H9 (cell line): ENCODE results near the gene SCP2. TPM values are rescaled to one million over a fixed set of nuclear protein-coding genes. Genes with fewer than 3 reads are reported as not detected.

ENCODE experiments used
- DNase-seq: peaks from one replicate; pipeline ENCODE4 v3.0.0-alpha.2; 2017
- H2AFZ ChIP-seq: one replicate; pipeline ENCODE4 v1.6.1; 2013; ENCODE audit warnings: mild to moderate bottlenecking, low read length, control low read depth, moderate library complexity
- H2AK5ac ChIP-seq: 2 replicates; pipeline ENCODE4 v1.6.1; 2013; ENCODE audit warnings: low read length, control low read depth, mixed read lengths; ENCODE audit not compliant: insufficient read length
- H2BK120ac ChIP-seq: one replicate; pipeline ENCODE4 v1.6.1; 2013; ENCODE audit warnings: low read depth, mild to moderate bottlenecking, low read length, control low read depth, inconsistent platforms; ENCODE audit not compliant: poor library complexity, severe bottlenecking
- H2BK12ac ChIP-seq: 2 replicates; pipeline ENCODE4 v1.6.1; 2013; ENCODE audit warnings: low read length, control low read depth, mixed read lengths, low read depth; ENCODE audit not compliant: insufficient read length
- H2BK15ac ChIP-seq: 2 replicates; pipeline ENCODE4 v1.6.1; 2013; ENCODE audit warnings: low read depth, low read length, control low read depth
- H2BK20ac ChIP-seq: one replicate; pipeline ENCODE4 v1.6.1; 2013; ENCODE audit warnings: low read depth, mild to moderate bottlenecking, low read length, control low read depth, inconsistent platforms; ENCODE audit not compliant: poor library complexity, severe bottlenecking
- H2BK5ac ChIP-seq: 2 replicates; pipeline ENCODE4 v1.6.1; 2013; ENCODE audit warnings: low read length, control low read depth, mixed read lengths; ENCODE audit not compliant: insufficient read length
- H3K14ac ChIP-seq: 2 replicates; pipeline ENCODE4 v1.6.1; 2013; ENCODE audit warnings: low read length, control low read depth; ENCODE audit not compliant: insufficient read depth
- H3K18ac ChIP-seq: 2 replicates; pipeline ENCODE4 v1.6.1; 2013; ENCODE audit warnings: low read depth, mild to moderate bottlenecking, mixed read lengths, low read length, control low read depth; ENCODE audit not compliant: insufficient read length
- H3K23ac ChIP-seq: 2 replicates; pipeline ENCODE4 v1.6.1; 2013; ENCODE audit warnings: low read length, control low read depth, mixed read lengths, low read depth; ENCODE audit not compliant: insufficient read length
- H3K23me2 ChIP-seq: 2 replicates; pipeline ENCODE4 v1.6.1; 2013; ENCODE audit warnings: low read depth, mild to moderate bottlenecking, mixed read lengths, low read length, control low read depth; ENCODE audit not compliant: insufficient read length, poor library complexity, severe bottlenecking
- H3K27ac ChIP-seq: 2 replicates; pipeline ENCODE4 v1.5.1; 2013; ENCODE audit warnings: low read length, control low read depth, mixed read lengths, low read depth; ENCODE audit not compliant: insufficient read length
- H3K27me3 ChIP-seq: 2 replicates; pipeline ENCODE4 v1.6.1; 2013; ENCODE audit warnings: low read length, control low read depth, inconsistent platforms; ENCODE audit not compliant: insufficient read depth
- H3K4ac ChIP-seq: 2 replicates; pipeline ENCODE4 v1.6.1; 2013; ENCODE audit warnings: low read depth, mild to moderate bottlenecking, control low read depth, inconsistent platforms, low read length, moderate library complexity
- H3K4me1 ChIP-seq: 2 replicates; pipeline ENCODE4 v1.6.1; 2013; ENCODE audit warnings: low read length, control low read depth, inconsistent platforms; ENCODE audit not compliant: insufficient read depth
- H3K4me2 ChIP-seq: 2 replicates; pipeline ENCODE4 v1.6.1; 2013; ENCODE audit warnings: low read length, control low read depth, mixed read lengths; ENCODE audit not compliant: insufficient read length, insufficient read depth
- H3K56ac ChIP-seq: 2 replicates; pipeline ENCODE4 v1.6.1; 2013; ENCODE audit warnings: low read depth, mild to moderate bottlenecking, mixed read lengths, low read length, control low read depth; ENCODE audit not compliant: insufficient read length
- H3K79me1 ChIP-seq: 2 replicates; pipeline ENCODE4 v1.6.1; 2013; ENCODE audit warnings: low read depth, mild to moderate bottlenecking, moderate library complexity, low read length, control low read depth, inconsistent platforms; ENCODE audit not compliant: insufficient read depth, poor library complexity, severe bottlenecking
- H3K79me2 ChIP-seq: 2 replicates; pipeline ENCODE4 v1.6.1; 2013; ENCODE audit warnings: low read length, control low read depth, inconsistent platforms; ENCODE audit not compliant: insufficient read depth
- H3K9ac ChIP-seq: 2 replicates; pipeline ENCODE4 v1.6.1; 2013; ENCODE audit warnings: low read length, control low read depth, mixed read lengths; ENCODE audit not compliant: insufficient read length; ENCODE audit errors: extremely low read depth
- H3K9me3 ChIP-seq: one replicate; pipeline ENCODE4 v1.6.1; 2013; ENCODE audit warnings: low read depth, low read length, inconsistent platforms; ENCODE audit not compliant: control insufficient read depth
- H3T11ph ChIP-seq: one replicate; pipeline ENCODE4 v1.6.1; 2013; ENCODE audit warnings: mild to moderate bottlenecking, low read length, control low read depth, inconsistent platforms
- H4K20me1 ChIP-seq: one replicate; pipeline ENCODE4 v1.6.1; 2013; ENCODE audit not compliant: control insufficient read depth, insufficient read length, insufficient read depth
- H4K5ac ChIP-seq: 2 replicates; pipeline ENCODE4 v1.6.1; 2013; ENCODE audit warnings: low read depth, mild to moderate bottlenecking, mixed read lengths, low read length, control low read depth; ENCODE audit not compliant: insufficient read length
- H4K8ac ChIP-seq: replicated peaks from 2 replicates; pipeline ENCODE4 v1.6.1; 2013; ENCODE audit warnings: low read length, control low read depth, mixed read lengths, low read depth; ENCODE audit not compliant: insufficient read length
- H4K91ac ChIP-seq: 2 replicates; pipeline ENCODE4 v1.6.1; 2013; ENCODE audit warnings: low read depth, mild to moderate bottlenecking, moderate library complexity, mixed read lengths, low read length, control low read depth; ENCODE audit not compliant: insufficient read length
- H3K27ac Mint-ChIP-seq, 3 experiments: 2 replicates in 2 of 3; 3 replicates in 1 of 3; pipeline ENCODE4 v1.8.0; 2020 to 2021; ENCODE audit warnings: mixed read lengths in 3 of 3, mild to moderate bottlenecking in 1 of 3, moderate library complexity in 1 of 3
- H3K27me3 Mint-ChIP-seq: 2 replicates; pipeline ENCODE4 v1.8.0; 2021; ENCODE audit warnings: low read depth, mild to moderate bottlenecking, moderate library complexity, mixed read lengths
- H3K36me3 Mint-ChIP-seq, 3 experiments: 2 replicates in 2 of 3; 3 replicates in 1 of 3; pipeline ENCODE4 v1.8.0; 2020 to 2021; ENCODE audit warnings: low read depth in 3 of 3, mixed read lengths in 3 of 3; ENCODE audit not compliant: insufficient read depth in 1 of 3
- H3K4me1 Mint-ChIP-seq, 2 experiments: 2 replicates each; pipeline ENCODE4 v1.8.0; 2020; ENCODE audit warnings: mixed read lengths in 2 of 2
- H3K4me3 Mint-ChIP-seq, 2 experiments: 2 replicates in 1 of 2; 3 replicates in 1 of 2; pipeline ENCODE4 v1.8.0; 2020 to 2021; ENCODE audit warnings: mild to moderate bottlenecking in 2 of 2, mixed read lengths in 2 of 2, moderate library complexity in 1 of 2
- H3K9me3 Mint-ChIP-seq, 2 experiments: 2 replicates in 1 of 2; 3 replicates in 1 of 2; pipeline ENCODE4 v1.8.0; 2020; ENCODE audit warnings: mild to moderate bottlenecking in 2 of 2, mixed read lengths in 2 of 2, moderate library complexity in 1 of 2
- CTCF ChIP-seq: fragments of 200-600 bp; sonication (generic); conservative IDR thresholded peaks from 3 replicates; pipeline ENCODE4 v1.8.0; 2021; ENCODE audit warnings: antibody characterized with exemption, mild to moderate bottlenecking
- WGBS: extraction: QIAGEN DNeasy Blood & Tissue Kit; methylation state at CpG from one replicate; pipeline ENCODE4 v1.1.7; 2013; ENCODE audit warnings: missing lambda C conversion rate, low lambda C conversion rate, mixed read lengths; ENCODE audit not compliant: insufficient read length; ENCODE audit errors: extremely low coverage; 5-methylcytosine and 5-hydroxymethylcytosine counted together
- total RNA-seq: library from RNA; stranded (reverse); gene quantifications from 2 replicates; pipeline ENCODE4 v1.2.1, GENCODE V29; 2021

Gene SCP2
- total RNA-seq, 1 experiment from 2014 or later, result 48.8 TPM

DNA sequence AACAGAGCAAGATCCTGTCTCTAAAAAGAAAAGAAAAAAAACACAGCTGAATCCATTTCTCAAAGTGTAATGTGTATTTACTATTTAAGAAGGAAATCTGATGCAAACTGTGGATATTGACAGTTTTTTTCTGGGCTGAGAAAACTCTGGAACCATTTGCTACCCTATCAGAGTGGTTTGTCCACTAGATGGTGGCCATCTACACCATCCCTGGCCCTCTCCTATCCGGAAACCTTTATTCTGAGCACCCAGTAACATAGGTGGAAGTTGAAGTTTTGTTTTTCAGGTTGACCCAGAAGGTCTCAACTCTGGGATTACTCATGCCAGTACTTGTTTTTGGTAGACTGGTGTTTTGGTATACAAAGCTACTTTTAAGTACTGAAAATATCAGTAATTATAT, 25.7 kb upstream of the SCP2 start:
- H3K27ac Mint-ChIP-seq, result no peak overlapping the region
- H2AFZ ChIP-seq, result no peak overlapping the region
- H3K4me1 ChIP-seq, result peaks cover 8% of the 10 kb centered on the region
- no peak for DNase-seq
- no peaks in the 10 kb centered on the region for H3K9me3 Mint-ChIP-seq
- no peaks in the 10 kb centered on the region for H3K79me1 ChIP-seq
- H4K20me1 ChIP-seq, result no peaks in the 10 kb centered on the region
- no peak overlapping the region for H2AK5ac ChIP-seq
- no peak overlapping the region for H3T11ph ChIP-seq
- H3K27ac ChIP-seq, result no peak overlapping the region
- H3K14ac ChIP-seq, result no peak overlapping the region
- no peak overlapping the region for H3K18ac ChIP-seq
- H3K27me3 ChIP-seq, result no peaks in the 10 kb centered on the region
- H3K4me1 Mint-ChIP-seq, result peaks cover 30 to 40% of the 10 kb centered on the region in 2 experiments
- TF ChIP-seq CTCF, result no peak
- H4K5ac ChIP-seq, result no peak overlapping the region
- no peaks in the 10 kb centered on the region for H3K79me2 ChIP-seq
- no peaks in the 10 kb centered on the region for H3K23me2 ChIP-seq
- H4K91ac ChIP-seq, result no peak overlapping the region
- no peak overlapping the region for H3K56ac ChIP-seq
- no peak overlapping the region for H2BK20ac ChIP-seq
- no peak overlapping the region for H4K8ac ChIP-seq
- H3K9me3 ChIP-seq, result no peaks in the 10 kb centered on the region
- H3K9ac ChIP-seq, result no peak overlapping the region
- no peaks in the 10 kb centered on the region for H3K27me3 Mint-ChIP-seq
- no peak overlapping the region for H3K23ac ChIP-seq
- no peak overlapping the region for H3K4me2 ChIP-seq
- no peak overlapping the region for H3K4ac ChIP-seq
- no peak overlapping the region for H2BK15ac ChIP-seq
- no peaks in the 10 kb centered on the region; a peak in 2 of 7 replicates for H3K36me3 Mint-ChIP-seq
- H3K4me3 Mint-ChIP-seq, result no peak overlapping the region
- H2BK5ac ChIP-seq, result no peak overlapping the region
- WGBS, result no CpG with 5 or more reads among the region's 1 CpG
- no peak overlapping the region for H2BK120ac ChIP-seq
- H2BK12ac ChIP-seq, result no peak overlapping the region
